NCI-H1417 treated with DMSO at 0.1 percent for 48 hours (cell line): ENCODE data around the gene MAGIX.

Experiments
- DNase-seq: peaks from one replicate; lab custom pipeline; 2025; lab: John Stamatoyannopoulos, UW

MAGIX gene

GRCh38 chrX:49206543-49206942 lies 44.0 kb downstream of the MAGIX start:
- DNase-seq: no peak

- no peak for DNase-seq
Measured at GRCh38 chrX:49208399-49208798, 45.8 kb downstream of the MAGIX start.

GRCh38 chrX:49209434-49210251 lies 47.1 kb downstream of the MAGIX start:
- no peak for DNase-seq

GRCh38 chrX:49210406-49210805 lies 47.8 kb downstream of the MAGIX start:
- DNase-seq: no peak

GRCh38 chrX:49211074-49211473 lies 48.5 kb downstream of the MAGIX start:
- DNase-seq: no peak

GRCh38 chrX:49212209-49212608 lies 49.7 kb downstream of the MAGIX start:
- no peak for DNase-seq

GRCh38 chrX:49212861-49213260 lies 50.3 kb downstream of the MAGIX start:
- DNase-seq: no peak

GRCh38 chrX:49214416-49214815 lies 51.9 kb downstream of the MAGIX start:
- DNase-seq: no peak

GRCh38 chrX:49214996-49215526 lies 52.5 kb downstream of the MAGIX start:
- no peak for DNase-seq
